HUES64 (cell line): ENCODE data around the gene TBC1D1.
A peak's percentile ranks its signal among the peaks of the same experiment; 100 is the strongest.

ENCODE experiments used
- H3K27ac ChIP-seq: 2 replicates; pipeline ENCODE4 v1.7.0; 2013; ENCODE audit warnings: low read depth, low read length, inconsistent platforms
- H3K27me3 ChIP-seq: 2 replicates; pipeline ENCODE4 v1.6.1; 2013; ENCODE audit warnings: mild to moderate bottlenecking, low read length; ENCODE audit not compliant: insufficient read depth
- H3K36me3 ChIP-seq: 2 replicates; pipeline ENCODE4 v1.6.1; 2013; ENCODE audit warnings: mild to moderate bottlenecking, low read length; ENCODE audit not compliant: insufficient read depth
- H3K4me1 ChIP-seq: 2 replicates; pipeline ENCODE4 v1.6.1; 2013; ENCODE audit warnings: mild to moderate bottlenecking, low read length, moderate library complexity; ENCODE audit not compliant: insufficient read depth
- H3K4me3 ChIP-seq: 2 replicates; pipeline ENCODE4 v1.5.1; 2013; ENCODE audit warnings: mild to moderate bottlenecking, low read length, moderate library complexity
- H3K9ac ChIP-seq: 2 replicates; pipeline ENCODE4 v1.6.1; 2013; ENCODE audit warnings: mild to moderate bottlenecking, low read depth, low read length
- H3K9me3 ChIP-seq: 2 replicates; pipeline ENCODE4 v1.6.1; 2013; ENCODE audit warnings: low read depth, low read length; ENCODE audit not compliant: insufficient read depth
- WGBS: fragments of 150-250, 120-280 bp; methylation state at CpG from one replicate; pipeline ENCODE4 v1.1.7; 2013; ENCODE audit warnings: missing lambda C conversion rate; 5-methylcytosine and 5-hydroxymethylcytosine counted together

Gene TBC1D1

DNA sequence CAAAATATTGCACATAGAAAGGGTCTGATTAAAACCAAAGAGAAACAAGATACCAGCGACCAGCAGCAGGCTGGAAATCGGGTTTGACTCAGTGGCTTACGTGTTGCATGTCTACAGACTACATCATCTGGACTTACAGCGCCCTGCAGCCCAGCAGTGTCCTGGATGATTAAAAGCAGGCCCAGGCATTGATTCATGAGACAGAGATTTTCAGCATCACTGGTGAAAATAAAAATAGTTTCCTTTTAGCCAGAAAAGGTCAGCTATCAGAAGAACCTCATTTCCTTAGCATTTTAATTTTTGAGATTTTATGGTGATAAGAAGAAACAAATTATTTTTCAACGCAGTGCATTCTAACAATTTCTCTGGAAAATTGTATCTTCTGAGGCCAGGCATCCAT is 259.9 kb downstream of the TBC1D1 start:
- Histone ChIP-seq H3K36me3 (no peaks in the 10 kb centered on the region), H3K9me3 (no peaks in the 10 kb centered on the region), H3K4me3 (no peak overlapping the region), H3K27ac (no peak overlapping the region), H3K4me1 (no peaks in the 10 kb centered on the region), H3K9ac (no peak overlapping the region), H3K27me3 (no peaks in the 10 kb centered on the region)
- WGBS = 96% methylated on average over 5 of the region's 5 CpGs

GRCh38 chr4:38151873-38152272 is 261.0 kb downstream of the TBC1D1 start:
- H3K27ac ChIP-seq = no peak overlapping the region
- H3K9ac ChIP-seq = no peak overlapping the region
- H3K4me1 ChIP-seq = no peaks in the 10 kb centered on the region
- WGBS = 92% methylated on average over 6 of the region's 6 CpGs
- H3K27me3 ChIP-seq = no peaks in the 10 kb centered on the region
- H3K9me3 ChIP-seq = no peaks in the 10 kb centered on the region
- H3K36me3 ChIP-seq = no peaks in the 10 kb centered on the region
- H3K4me3 ChIP-seq = no peak overlapping the region

- Histone ChIP-seq H3K9ac (no peak overlapping the region), H3K4me3 (no peak overlapping the region), H3K36me3 (no peaks in the 10 kb centered on the region), H3K9me3 (no peaks in the 10 kb centered on the region), H3K27me3 (no peaks in the 10 kb centered on the region), H3K4me1 (no peaks in the 10 kb centered on the region), H3K27ac (no peak overlapping the region)
- 100% methylated on average over 1 of the region's 1 CpG for WGBS
Observed at GRCh38 chr4:38152305-38152704, 261.4 kb downstream of the TBC1D1 start.

DNA sequence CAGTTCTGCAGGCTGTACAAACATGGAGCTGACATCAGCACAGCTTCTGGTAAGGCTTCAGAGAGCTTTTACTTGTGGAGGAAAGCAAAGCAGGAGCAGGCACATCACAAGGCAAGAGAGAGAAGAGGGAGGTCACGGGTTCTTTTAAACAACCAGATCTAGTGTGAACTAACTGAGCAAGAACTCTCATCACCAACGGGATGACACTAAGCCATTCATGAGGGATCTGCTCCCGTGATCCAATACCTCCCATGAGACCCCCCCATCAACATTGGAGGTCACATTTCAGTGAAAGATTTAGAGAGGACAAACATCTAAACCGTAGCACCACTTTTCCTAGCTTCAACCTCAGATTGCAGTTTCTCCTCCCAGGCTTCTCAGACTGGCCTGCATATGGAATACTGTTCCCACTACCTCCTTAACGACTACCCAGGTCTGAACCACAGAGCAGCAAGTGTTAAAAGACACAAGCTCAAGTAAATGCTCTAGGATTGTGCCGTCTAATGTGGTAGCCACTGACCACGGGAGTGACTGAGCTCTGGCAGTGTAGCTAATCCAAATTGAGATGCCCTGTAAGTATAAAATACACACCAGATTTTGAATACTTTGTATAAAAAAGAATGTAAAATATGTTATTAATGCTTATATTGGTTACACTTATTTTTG is 262.0 kb downstream of the TBC1D1 start:
- no peaks in the 10 kb centered on the region for H3K36me3 ChIP-seq
- WGBS = 89% methylated on average over 7 of the region's 7 CpGs
- H3K9me3 ChIP-seq = no peaks in the 10 kb centered on the region
- no peak overlapping the region for H3K4me3 ChIP-seq
- no peaks in the 10 kb centered on the region for H3K27me3 ChIP-seq
- H3K27ac ChIP-seq = no peak overlapping the region
- no peak overlapping the region for H3K9ac ChIP-seq
- H3K4me1 ChIP-seq = no peaks in the 10 kb centered on the region

- no peak overlapping the region for H3K9ac ChIP-seq
- 93% methylated on average over 2 of the region's 2 CpGs for WGBS
- H3K27ac ChIP-seq = no peak overlapping the region
- H3K4me3 ChIP-seq = no peak overlapping the region
- H3K4me1 ChIP-seq = no peaks in the 10 kb centered on the region
- H3K9me3 ChIP-seq = no peaks in the 10 kb centered on the region
- H3K36me3 ChIP-seq = no peaks in the 10 kb centered on the region
- H3K27me3 ChIP-seq = no peaks in the 10 kb centered on the region
Observed at GRCh38 chr4:38153387-38153760, 262.5 kb downstream of the TBC1D1 start.

DNA sequence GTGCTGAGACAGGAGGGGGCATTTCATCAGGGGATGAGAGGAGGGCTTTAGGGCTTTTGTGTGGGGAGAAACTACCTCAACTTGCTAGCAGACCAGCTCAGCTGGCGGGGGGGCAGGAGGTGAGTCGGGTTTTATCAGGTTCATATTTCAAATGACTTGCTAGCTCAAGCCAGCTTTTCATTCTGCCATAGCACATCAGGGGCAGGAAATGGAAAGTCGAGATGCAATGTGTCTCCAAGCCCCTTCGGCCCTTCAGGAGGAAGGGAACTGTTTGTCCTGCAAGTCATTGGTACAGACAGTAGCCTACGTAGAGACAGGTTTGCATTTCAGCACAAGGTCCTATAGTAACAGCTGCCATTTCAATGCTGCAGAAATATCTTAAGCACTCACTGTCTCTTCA is 263.4 kb downstream of the TBC1D1 start:
- no peaks in the 10 kb centered on the region for H3K4me1 ChIP-seq
- no peak overlapping the region for H3K27ac ChIP-seq
- no peak overlapping the region for H3K4me3 ChIP-seq
- H3K27me3 ChIP-seq = no peaks in the 10 kb centered on the region
- no peak overlapping the region for H3K9ac ChIP-seq
- WGBS = 87% methylated on average over 5 of the region's 5 CpGs
- H3K36me3 ChIP-seq = no peaks in the 10 kb centered on the region
- H3K9me3 ChIP-seq = no peaks in the 10 kb centered on the region

DNA sequence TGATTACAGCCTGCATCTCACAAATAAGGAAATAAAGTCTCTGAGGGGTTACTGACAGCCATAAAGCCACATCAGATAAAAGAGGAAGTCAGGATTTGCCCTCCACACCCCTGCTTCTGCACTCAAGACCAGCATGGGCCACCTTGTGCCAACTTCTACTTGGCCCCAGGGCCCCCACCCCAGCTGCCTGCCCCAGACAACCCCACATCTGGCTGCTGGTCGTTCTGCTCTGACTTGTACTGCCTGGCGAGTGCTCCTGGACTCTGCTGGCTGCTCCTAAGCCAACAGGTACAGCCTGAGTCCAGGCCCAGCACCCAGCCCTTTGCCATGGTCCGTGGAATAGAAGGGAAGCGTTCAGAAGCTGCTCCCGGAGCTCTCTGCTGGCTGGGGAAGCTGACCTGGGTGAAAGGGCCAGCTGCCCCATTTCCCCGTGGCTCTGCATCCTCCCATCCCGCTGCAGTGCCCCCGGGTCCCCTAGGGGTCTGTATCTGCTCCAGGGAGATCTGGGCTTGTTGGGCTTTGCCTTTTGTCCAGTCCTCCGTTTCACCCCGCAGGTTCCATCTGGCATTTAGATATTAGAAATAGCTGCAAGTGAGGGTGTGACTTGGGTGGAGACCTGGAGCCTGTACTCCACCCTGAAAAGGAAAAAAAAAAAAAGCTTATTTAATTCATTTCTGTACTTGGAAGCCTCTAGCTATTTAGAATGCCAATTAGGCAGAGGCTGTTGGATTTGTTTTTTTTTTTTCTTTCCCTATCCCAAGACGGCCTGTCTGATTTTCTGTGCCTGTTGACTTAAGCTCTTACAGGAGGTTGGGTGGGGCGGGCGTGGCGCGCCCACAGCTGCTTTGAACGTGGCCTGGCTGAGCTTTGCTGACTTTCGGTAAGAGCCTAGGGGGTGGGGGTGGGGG is 264.1 kb downstream of the TBC1D1 start:
- H3K9ac ChIP-seq = no peak overlapping the region
- H3K4me1 ChIP-seq = no peaks in the 10 kb centered on the region
- H3K4me3 ChIP-seq = no peak overlapping the region
- no peaks in the 10 kb centered on the region for H3K9me3 ChIP-seq
- no peak overlapping the region for H3K27ac ChIP-seq
- H3K36me3 ChIP-seq = no peaks in the 10 kb centered on the region
- 87% methylated on average over 17 of the region's 17 CpGs for WGBS
- no peaks in the 10 kb centered on the region for H3K27me3 ChIP-seq

- Histone ChIP-seq H3K4me3 (no peak overlapping the region), H3K27me3 (no peaks in the 10 kb centered on the region), H3K9ac (no peak overlapping the region), H3K27ac (no peak overlapping the region), H3K4me1 (peaks cover 5% of the 10 kb centered on the region; the same call in 1 of the 2 replicates), H3K9me3 (no peaks in the 10 kb centered on the region), H3K36me3 (no peaks in the 10 kb centered on the region)
- WGBS = 93% methylated on average over 6 of the region's 7 CpGs
Observed at GRCh38 chr4:38155589-38156294, 264.9 kb downstream of the TBC1D1 start.

GRCh38 chr4:38157592-38157991 is 266.7 kb downstream of the TBC1D1 start:
- H3K9ac ChIP-seq = no peak overlapping the region
- peaks cover 16% of the 10 kb centered on the region; the same call in 1 of the 2 replicates for H3K4me1 ChIP-seq
- 95% methylated on average over 1 of the region's 1 CpG for WGBS
- H3K4me3 ChIP-seq = no peak overlapping the region
- H3K9me3 ChIP-seq = no peaks in the 10 kb centered on the region
- H3K27ac ChIP-seq = no peak overlapping the region
- H3K36me3 ChIP-seq = no peaks in the 10 kb centered on the region
- no peaks in the 10 kb centered on the region for H3K27me3 ChIP-seq

DNA sequence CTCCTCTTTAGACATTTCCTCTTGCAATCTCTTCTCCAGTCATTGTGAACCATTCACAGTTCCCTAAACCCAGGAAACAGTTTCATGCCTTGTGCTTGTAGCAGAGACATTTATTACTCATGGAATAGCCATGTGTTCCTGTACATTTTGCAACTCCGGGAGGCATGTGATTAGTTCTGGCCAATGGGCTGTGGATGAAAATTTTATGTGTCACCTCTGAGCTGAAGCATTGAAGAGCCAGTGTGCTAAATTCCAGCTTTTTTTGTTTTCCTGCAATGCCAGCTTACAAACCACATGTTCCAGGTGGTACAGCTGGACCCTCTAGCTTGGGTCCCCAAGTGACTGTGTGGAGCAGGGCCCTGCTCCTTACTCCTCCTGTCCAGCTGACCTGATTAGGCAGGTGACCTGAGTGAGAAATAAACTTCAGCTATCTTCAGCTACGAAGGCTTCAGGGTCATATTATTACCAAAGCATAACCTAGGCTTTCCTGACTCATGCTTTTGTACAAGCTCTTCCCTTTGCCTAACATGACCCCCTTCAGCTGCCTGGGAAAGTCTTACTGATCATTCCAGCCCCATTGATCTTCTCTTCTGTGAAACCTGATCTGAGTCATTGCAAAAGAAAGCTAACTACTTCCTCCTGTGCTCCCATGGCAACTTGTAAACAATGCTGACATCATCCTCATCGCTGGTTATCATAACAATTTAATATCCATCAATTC is 269.8 kb downstream of the TBC1D1 start:
- 58% methylated on average over 3 of the region's 3 CpGs for WGBS

More for the DNA sequence above, 269.8 kb downstream of the TBC1D1 start:
- peaks cover 7% of the 10 kb centered on the region; the same call in 1 of the 2 replicates for H3K9me3 ChIP-seq
- no peaks in the 10 kb centered on the region for H3K36me3 ChIP-seq
- H3K9ac ChIP-seq = no peak overlapping the region
- peak overlapping the region; percentile 57 for H3K27ac ChIP-seq
- H3K27me3 ChIP-seq = no peaks in the 10 kb centered on the region
- peaks cover 16% of the 10 kb centered on the region; the same call in 1 of the 2 replicates for H3K4me1 ChIP-seq
- H3K4me3 ChIP-seq = no peak overlapping the region
